Measurements from ENCODE around the gene ZNF436. TPM values are rescaled to one million over a fixed set of nuclear protein-coding genes. Genes with fewer than 3 reads are reported as not detected.

Gene ZNF436
- total RNA-seq, 1 experiment from 2014 or later: 16.0 TPM

DNA sequence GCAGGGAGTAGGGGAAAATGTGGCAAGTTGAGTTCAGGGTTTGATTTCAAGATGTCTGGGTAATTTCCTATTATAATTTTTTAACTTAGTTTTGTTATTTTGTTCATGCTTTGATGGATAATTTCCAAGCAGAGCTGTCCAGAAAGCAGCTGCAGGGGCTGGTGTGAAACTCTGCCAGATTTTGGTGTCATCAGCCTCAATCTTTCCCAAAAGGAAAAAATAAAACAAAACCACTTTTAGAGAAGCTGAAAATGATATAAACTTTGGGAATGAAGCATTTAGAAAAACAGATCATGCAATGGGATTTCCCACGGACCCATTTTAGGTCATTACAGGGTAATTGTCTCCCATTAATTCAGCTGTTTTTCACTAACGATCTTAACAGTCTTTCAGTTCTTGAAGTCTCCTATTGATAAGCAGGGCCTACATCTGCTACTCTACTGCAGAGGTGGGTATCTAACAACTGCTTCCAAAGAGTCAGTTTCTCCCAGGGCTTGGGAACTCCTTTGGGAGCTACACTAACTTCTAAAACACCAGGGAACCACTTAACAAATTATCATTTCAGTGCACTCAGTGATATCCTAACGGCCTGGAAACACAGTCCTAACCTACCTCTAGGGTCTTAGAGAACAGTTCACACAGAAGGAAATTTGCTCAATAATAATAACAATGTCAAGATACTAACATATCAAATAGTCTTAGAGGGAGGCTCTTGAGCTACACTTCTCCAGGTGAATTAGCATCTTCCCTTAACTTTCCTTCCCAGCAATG, 12.3 kb downstream of the ZNF436 start:
- Histone ChIP-seq H3K9me3 (ENCODE audit: control insufficient read depth, insufficient read depth, low read depth, low read length) (peaks cover 36% of the 10 kb centered on the region), H3K27me3 (ENCODE audit: control insufficient read depth, insufficient read depth, low read length) (no peaks in the 10 kb centered on the region), H3K36me3 (ENCODE audit: control insufficient read depth, insufficient read depth, low read length) (0 out of 2 replicates have a peak, but pooled peaks cover 7% of the 10 kb centered on the region), H3K4me1 (ENCODE audit: control insufficient read depth, insufficient read depth, low read length) (no peaks in the 10 kb centered on the region), H3K4me3 (ENCODE audit: low read depth in 2 of 2, low read length in 2 of 2) (no peak overlapping the region), H3K27ac (ENCODE audit: low read length) (no peak overlapping the region)
- no TSS peak for BruUV-seq (replicated peaks)
- CTCF ChIA-PET: interaction anchor here (0.6 kb wide), 1 partner anchor 13 kb away, joined by 3 read pairs; no protein-coding TSS in a partner anchor
- ATAC-seq: no peak
- no peak for DNase-seq (ENCODE audit: low read depth, low spot score)
- TF ChIP-seq, protein P1, sequence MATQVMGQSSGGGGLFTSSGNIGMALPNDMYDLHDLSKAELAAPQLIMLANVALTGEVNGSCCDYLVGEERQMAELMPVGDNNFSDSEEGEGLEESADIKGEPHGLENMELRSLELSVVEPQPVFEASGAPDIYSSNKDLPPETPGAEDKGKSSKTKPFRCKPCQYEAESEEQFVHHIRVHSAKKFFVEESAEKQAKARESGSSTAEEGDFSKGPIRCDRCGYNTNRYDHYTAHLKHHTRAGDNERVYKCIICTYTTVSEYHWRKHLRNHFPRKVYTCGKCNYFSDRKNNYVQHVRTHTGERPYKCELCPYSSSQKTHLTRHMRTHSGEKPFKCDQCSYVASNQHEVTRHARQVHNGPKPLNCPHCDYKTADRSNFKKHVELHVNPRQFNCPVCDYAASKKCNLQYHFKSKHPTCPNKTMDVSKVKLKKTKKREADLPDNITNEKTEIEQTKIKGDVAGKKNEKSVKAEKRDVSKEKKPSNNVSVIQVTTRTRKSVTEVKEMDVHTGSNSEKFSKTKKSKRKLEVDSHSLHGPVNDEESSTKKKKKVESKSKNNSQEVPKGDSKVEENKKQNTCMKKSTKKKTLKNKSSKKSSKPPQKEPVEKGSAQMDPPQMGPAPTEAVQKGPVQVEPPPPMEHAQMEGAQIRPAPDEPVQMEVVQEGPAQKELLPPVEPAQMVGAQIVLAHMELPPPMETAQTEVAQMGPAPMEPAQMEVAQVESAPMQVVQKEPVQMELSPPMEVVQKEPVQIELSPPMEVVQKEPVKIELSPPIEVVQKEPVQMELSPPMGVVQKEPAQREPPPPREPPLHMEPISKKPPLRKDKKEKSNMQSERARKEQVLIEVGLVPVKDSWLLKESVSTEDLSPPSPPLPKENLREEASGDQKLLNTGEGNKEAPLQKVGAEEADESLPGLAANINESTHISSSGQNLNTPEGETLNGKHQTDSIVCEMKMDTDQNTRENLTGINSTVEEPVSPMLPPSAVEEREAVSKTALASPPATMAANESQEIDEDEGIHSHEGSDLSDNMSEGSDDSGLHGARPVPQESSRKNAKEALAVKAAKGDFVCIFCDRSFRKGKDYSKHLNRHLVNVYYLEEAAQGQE (IDR thresholded peaks at IDR 0.05; ENCODE audit: insufficient read depth in 1 of 2, low read depth in 2 of 2, low read length in 1 of 2): no peak
- no peak for TF ChIP-seq POLR2AphosphoS5 (IDR thresholded peaks at IDR 0.05; ENCODE audit: low read depth, low read length)
- TF ChIP-seq SIN3A (IDR thresholded peaks at IDR 0.05; ENCODE audit: borderline replicate concordance, insufficient read depth, low read depth, low read length): no peak
- TF ChIP-seq, protein P2, sequence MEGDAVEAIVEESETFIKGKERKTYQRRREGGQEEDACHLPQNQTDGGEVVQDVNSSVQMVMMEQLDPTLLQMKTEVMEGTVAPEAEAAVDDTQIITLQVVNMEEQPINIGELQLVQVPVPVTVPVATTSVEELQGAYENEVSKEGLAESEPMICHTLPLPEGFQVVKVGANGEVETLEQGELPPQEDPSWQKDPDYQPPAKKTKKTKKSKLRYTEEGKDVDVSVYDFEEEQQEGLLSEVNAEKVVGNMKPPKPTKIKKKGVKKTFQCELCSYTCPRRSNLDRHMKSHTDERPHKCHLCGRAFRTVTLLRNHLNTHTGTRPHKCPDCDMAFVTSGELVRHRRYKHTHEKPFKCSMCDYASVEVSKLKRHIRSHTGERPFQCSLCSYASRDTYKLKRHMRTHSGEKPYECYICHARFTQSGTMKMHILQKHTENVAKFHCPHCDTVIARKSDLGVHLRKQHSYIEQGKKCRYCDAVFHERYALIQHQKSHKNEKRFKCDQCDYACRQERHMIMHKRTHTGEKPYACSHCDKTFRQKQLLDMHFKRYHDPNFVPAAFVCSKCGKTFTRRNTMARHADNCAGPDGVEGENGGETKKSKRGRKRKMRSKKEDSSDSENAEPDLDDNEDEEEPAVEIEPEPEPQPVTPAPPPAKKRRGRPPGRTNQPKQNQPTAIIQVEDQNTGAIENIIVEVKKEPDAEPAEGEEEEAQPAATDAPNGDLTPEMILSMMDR (IDR thresholded peaks at IDR 0.05): no peak
- TF ChIP-seq TCF7L2 (IDR thresholded peaks at IDR 0.05; ENCODE audit: low read depth, low read length): no peak
- in situ Hi-C loops (cut with HindIII; ENCODE audit: low pct_unique_long_range_greater_than_20kb, low sequenced_read_pairs) (no loop called here), intact Hi-C loops (cut with micrococcal nuclease; ENCODE audit: unreplicated experiment) (no loop called here)
- POLR2A ChIA-PET: interaction anchor here (0.6 kb wide), 1 partner anchor 13 kb away, joined by 11 read pairs; the partner anchor contains the start of gene HNRNPR

DNA sequence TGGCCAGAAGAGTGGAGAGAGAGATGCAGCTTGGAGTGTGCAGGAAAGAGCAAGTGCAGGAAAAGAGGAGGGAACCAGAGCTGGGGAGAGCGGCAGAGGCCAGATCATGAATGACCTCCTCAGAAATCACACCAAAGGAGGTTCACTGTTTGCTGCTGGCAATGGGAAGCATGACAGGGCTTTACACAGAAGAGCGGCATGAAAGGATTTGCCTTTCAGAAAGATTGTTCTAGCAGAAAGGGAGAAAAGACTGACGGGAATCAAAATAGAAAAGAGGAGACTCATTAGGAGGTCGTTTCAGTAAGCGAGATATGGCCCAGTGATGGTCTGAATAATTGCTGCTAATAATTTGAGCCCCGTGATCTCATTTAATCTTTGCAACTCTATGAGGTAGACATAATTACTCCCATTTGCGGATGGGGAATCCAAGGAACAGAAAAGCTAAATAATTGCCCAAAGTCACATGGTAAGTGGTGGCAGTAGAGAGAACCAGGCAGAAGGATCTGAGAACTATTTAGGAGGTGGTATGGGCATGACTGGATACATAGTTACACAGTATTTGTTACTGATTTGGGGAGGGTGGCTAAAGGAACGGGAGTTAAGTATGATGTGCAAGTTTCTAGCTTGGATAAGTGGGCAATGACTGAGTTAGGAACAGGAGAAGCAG, 13.0 kb downstream of the ZNF436 start:
- Histone ChIP-seq H3K9me3 (ENCODE audit: control insufficient read depth, insufficient read depth, low read depth, low read length) (peaks cover 29% of the 10 kb centered on the region), H3K27ac (ENCODE audit: low read length) (no peak overlapping the region), H3K27me3 (ENCODE audit: control insufficient read depth, insufficient read depth, low read length) (no peaks in the 10 kb centered on the region), H3K4me3 (ENCODE audit: low read depth in 2 of 2, low read length in 2 of 2) (no peak overlapping the region), H3K4me1 (ENCODE audit: control insufficient read depth, insufficient read depth, low read length) (no peaks in the 10 kb centered on the region), H3K36me3 (ENCODE audit: control insufficient read depth, insufficient read depth, low read length) (0 out of 2 replicates have a peak, but pooled peaks cover 1% of the 10 kb centered on the region)
- intact Hi-C loops (cut with micrococcal nuclease; ENCODE audit: unreplicated experiment): no loop called here
- CTCF ChIA-PET: interaction anchor here (0.6 kb wide), 1 partner anchor 12 kb away, joined by 3 read pairs; no protein-coding TSS in a partner anchor
- no TSS peak for BruUV-seq (replicated peaks)
- no peak for DNase-seq (ENCODE audit: low read depth, low spot score)
- TF ChIP-seq POLR2AphosphoS5 (IDR thresholded peaks at IDR 0.05; ENCODE audit: low read depth, low read length): no peak
- TF ChIP-seq, protein P2 (IDR thresholded peaks at IDR 0.05): no peak
- TF ChIP-seq TCF7L2 (IDR thresholded peaks at IDR 0.05; ENCODE audit: low read depth, low read length): no peak
- TF ChIP-seq SIN3A (IDR thresholded peaks at IDR 0.05; ENCODE audit: borderline replicate concordance, insufficient read depth, low read depth, low read length): no peak
- TF ChIP-seq, protein P1 (IDR thresholded peaks at IDR 0.05; ENCODE audit: insufficient read depth in 1 of 2, low read depth in 2 of 2, low read length in 1 of 2): no peak
- in situ Hi-C loops (cut with HindIII; ENCODE audit: low pct_unique_long_range_greater_than_20kb, low sequenced_read_pairs): no loop called here
- POLR2A ChIA-PET: interaction anchor here (0.6 kb wide), 2 partner anchors 12 to 22 kb away, joined by 5 to 11 read pairs; partner anchors contain the start of gene HNRNPR
- no peak for ATAC-seq
